Neural progenitor cell (in vitro differentiated cells): ENCODE results near the gene TEX13D. TPM values are rescaled to one million over a fixed set of nuclear protein-coding genes. Genes with fewer than 3 reads are reported as not detected.

Experiments used
- DNase-seq: peaks from one replicate; pipeline ENCODE4 v3.0.0-alpha.2; 2016; ENCODE audit warnings: low spot score
- H2AFZ ChIP-seq: fragments of 200-600 bp; sonication (generic); replicated peaks from 2 replicates; pipeline ENCODE4 v1.6.1; 2016; ENCODE audit warnings: antibody characterized with exemption
- H3F3A ChIP-seq: fragments of 200-600 bp; sonication (generic); 2 replicates; pipeline ENCODE4 v1.6.1; 2016; ENCODE audit warnings: antibody characterized with exemption, low read depth
- H3K27ac ChIP-seq: fragments of 200-600 bp; sonication (generic); 2 replicates; pipeline ENCODE4 v1.5.1; 2016; ENCODE audit warnings: mild to moderate bottlenecking
- H3K27me3 ChIP-seq: fragments of 200-600 bp; sonication (generic); 2 replicates; pipeline ENCODE4 v1.6.1; 2016; ENCODE audit warnings: mild to moderate bottlenecking, moderate library complexity
- H3K36me3 ChIP-seq: fragments of 200-600 bp; sonication (generic); 2 replicates; pipeline ENCODE4 v1.5.1; 2016
- H3K4me1 ChIP-seq: fragments of 200-600 bp; sonication (generic); 2 replicates; pipeline ENCODE4 v1.6.1; 2016; ENCODE audit warnings: mixed run types
- H3K4me2 ChIP-seq: fragments of 200-600 bp; sonication (generic); 2 replicates; pipeline ENCODE4 v1.6.1; 2016
- H3K4me3 ChIP-seq: fragments of 200-600 bp; sonication (generic); 2 replicates; pipeline ENCODE4 v1.5.1; 2016
- H3K79me2 ChIP-seq: fragments of 200-600 bp; sonication (generic); 2 replicates; pipeline ENCODE4 v1.6.1; 2016; ENCODE audit warnings: low read depth
- H3K9ac ChIP-seq: fragments of 200-600 bp; sonication (generic); 2 replicates; pipeline ENCODE4 v1.6.1; 2016
- H3K9me3 ChIP-seq: fragments of 200-600 bp; sonication (generic); 2 replicates; pipeline ENCODE4 v1.5.1; 2016; ENCODE audit warnings: low read depth
- H4K20me1 ChIP-seq: fragments of 200-600 bp; sonication (generic); 2 replicates; pipeline ENCODE4 v1.6.1; 2016; ENCODE audit warnings: low read depth
- H3K27ac Mint-ChIP-seq: 3 replicates; pipeline ENCODE4 v1.8.0; 2021; ENCODE audit warnings: mixed read lengths
- H3K27me3 Mint-ChIP-seq: 2 replicates; pipeline ENCODE4 v1.8.0; 2022; ENCODE audit warnings: low read depth, mild to moderate bottlenecking, inconsistent platforms, moderate library complexity, mixed read lengths; ENCODE audit not compliant: insufficient read depth
- H3K36me3 Mint-ChIP-seq: 3 replicates; pipeline ENCODE4 v1.8.0; 2021; ENCODE audit warnings: mixed read lengths
- H3K4me1 Mint-ChIP-seq: 3 replicates; pipeline ENCODE4 v1.8.0; 2021; ENCODE audit warnings: mixed read lengths
- H3K4me3 Mint-ChIP-seq: 3 replicates; pipeline ENCODE4 v1.8.0; 2021; ENCODE audit warnings: mild to moderate bottlenecking, moderate library complexity, mixed read lengths
- H3K9me3 Mint-ChIP-seq: 3 replicates; pipeline ENCODE4 v1.8.0; 2020; ENCODE audit warnings: mixed read lengths
- CTCF ChIP-seq: fragments of 200-600 bp; sonication (generic); IDR thresholded peaks from 2 replicates; pipeline ENCODE4 v1.5.1; 2017; ENCODE audit warnings: antibody characterized with exemption, mild to moderate bottlenecking
- EZH2 ChIP-seq: fragments of 200-600 bp; sonication (generic); IDR thresholded peaks from 2 replicates; pipeline ENCODE4 v1.6.1; 2017; ENCODE audit warnings: antibody characterized with exemption, mild to moderate bottlenecking, moderate library complexity
- EZH2phosphoT487 ChIP-seq: fragments of 200-600 bp; sonication (generic); IDR thresholded peaks from 2 replicates; pipeline ENCODE4 v1.6.1; 2017; ENCODE audit warnings: antibody characterized with exemption
- total RNA-seq: library from RNA; depleted of rRNA; stranded (reverse); fragments of >200 nt; gene quantifications from 2 replicates; pipeline ENCODE4 v1.2.3, GENCODE V29; 2015; ENCODE audit warnings: low replicate concordance

The TEX13D gene
- total RNA-seq, 1 donor from 2014 or later, result not detected

DNA sequence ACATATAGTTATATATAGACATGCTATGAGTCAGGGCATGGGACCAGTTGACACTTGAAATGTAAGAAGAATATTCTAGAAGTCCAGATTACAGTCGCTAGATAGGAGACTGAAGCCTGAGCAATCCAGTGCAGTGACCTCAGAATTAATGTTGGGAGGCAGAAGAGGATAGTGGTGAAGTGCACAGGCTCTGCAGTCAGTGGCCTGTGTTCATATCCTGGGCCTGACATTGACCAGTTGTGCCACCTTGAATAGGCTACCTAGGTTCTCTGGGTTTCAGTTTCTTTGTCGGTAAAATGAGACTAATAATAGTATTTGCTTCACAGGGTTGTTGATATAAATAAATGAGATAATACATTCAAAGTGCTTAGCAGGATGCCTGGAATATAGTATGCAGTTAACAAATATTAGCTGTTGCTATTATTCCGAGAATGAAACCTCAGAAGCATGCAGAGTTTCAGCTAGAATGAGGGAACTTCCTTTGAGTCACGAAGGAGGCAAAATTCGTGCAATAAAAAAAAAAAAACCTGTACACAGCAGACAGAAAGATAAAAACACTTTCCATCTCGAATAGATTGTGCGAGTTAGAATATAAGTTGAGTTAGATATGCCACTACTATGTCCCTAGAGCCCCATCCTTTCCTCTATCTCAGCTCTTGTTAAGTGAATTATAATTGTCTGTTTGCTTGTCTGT is 9.9 kb downstream of the TEX13D start:
- no peaks in the 10 kb centered on the region for H3F3A ChIP-seq
- no peaks in the 10 kb centered on the region for H3K9me3 Mint-ChIP-seq
- H3K36me3 ChIP-seq, result no peaks in the 10 kb centered on the region
- no peaks in the 10 kb centered on the region for H4K20me1 ChIP-seq
- H2AFZ ChIP-seq, result no peak overlapping the region
- H3K4me1 Mint-ChIP-seq, result peaks cover 4% of the 10 kb centered on the region
- no peaks in the 10 kb centered on the region for H3K79me2 ChIP-seq
- no peak overlapping the region for H3K9ac ChIP-seq
- no peaks in the 10 kb centered on the region for H3K36me3 Mint-ChIP-seq
- no peak for DNase-seq
- no peak overlapping the region for H3K4me2 ChIP-seq
- no peaks in the 10 kb centered on the region for H3K27me3 ChIP-seq
- no peak overlapping the region for H3K27ac Mint-ChIP-seq
- H3K27me3 Mint-ChIP-seq, result no peaks in the 10 kb centered on the region
- TF ChIP-seq EZH2phosphoT487, result no peak
- TF ChIP-seq EZH2, result no peak
- TF ChIP-seq CTCF, result no peak
- no peak overlapping the region for H3K4me3 Mint-ChIP-seq
- no peak overlapping the region for H3K27ac ChIP-seq
- H3K9me3 ChIP-seq, result no peaks in the 10 kb centered on the region
- H3K4me3 ChIP-seq, result no peak overlapping the region
- no peaks in the 10 kb centered on the region for H3K4me1 ChIP-seq

DNA sequence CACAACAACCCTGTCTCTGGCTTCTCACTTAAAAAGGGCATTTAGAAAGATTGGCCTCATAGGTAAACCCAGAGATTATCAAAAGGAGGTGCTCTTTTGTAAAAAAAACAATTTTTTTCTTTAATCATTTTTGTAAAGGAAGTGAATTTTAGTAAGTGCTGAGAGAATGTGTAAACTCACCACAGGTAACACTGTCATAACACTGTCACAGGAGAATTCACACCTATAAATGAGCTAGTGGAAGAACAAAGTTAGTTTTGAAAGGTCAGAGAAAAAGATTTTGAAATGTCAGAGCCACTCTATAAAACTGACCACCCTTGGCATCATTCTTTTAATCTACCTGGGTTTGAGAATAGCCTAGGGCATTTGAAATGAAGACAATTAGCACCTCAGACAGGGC is 10.6 kb downstream of the TEX13D start:
- Mint-ChIP-seq H3K9me3 (no peaks in the 10 kb centered on the region), H3K27ac (no peak overlapping the region), H3K4me3 (no peak overlapping the region), H3K36me3 (no peaks in the 10 kb centered on the region), H3K4me1 (peaks cover 11% of the 10 kb centered on the region), H3K27me3 (no peaks in the 10 kb centered on the region)
- H3K9me3 ChIP-seq, result no peaks in the 10 kb centered on the region
- no peak for DNase-seq
- H3K79me2 ChIP-seq, result no peaks in the 10 kb centered on the region
- no peaks in the 10 kb centered on the region for H3K36me3 ChIP-seq
- no peaks in the 10 kb centered on the region for H3K27me3 ChIP-seq
- H3K4me2 ChIP-seq, result no peak overlapping the region
- no peaks in the 10 kb centered on the region for H3F3A ChIP-seq
- TF ChIP-seq EZH2phosphoT487 (no peak), CTCF (no peak), EZH2 (no peak)
- H3K4me1 ChIP-seq, result peaks cover 5% of the 10 kb centered on the region
- no peak overlapping the region for H3K4me3 ChIP-seq
- H2AFZ ChIP-seq, result no peak overlapping the region
- H3K27ac ChIP-seq, result no peak overlapping the region
- no peaks in the 10 kb centered on the region for H4K20me1 ChIP-seq
- H3K9ac ChIP-seq, result no peak overlapping the region

DNA sequence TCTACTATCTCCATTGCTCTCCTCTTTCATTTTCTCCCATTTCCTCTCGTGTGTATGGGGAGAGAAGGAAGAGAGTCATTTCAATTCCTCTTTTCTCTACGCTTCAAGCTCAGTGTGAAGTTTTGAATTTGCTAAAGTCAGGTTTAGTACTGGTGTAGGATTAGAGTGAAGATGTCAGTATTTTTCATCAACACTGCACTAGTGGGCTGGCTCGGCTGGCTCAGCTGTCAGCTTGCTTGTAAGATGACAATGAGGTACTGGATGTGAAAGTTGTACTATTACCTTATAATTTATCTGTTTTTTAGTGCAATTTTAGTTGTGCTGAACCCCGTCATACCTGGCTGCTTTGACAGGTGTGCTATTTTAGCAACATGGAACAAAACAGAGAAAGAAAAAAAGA is 11.8 kb downstream of the TEX13D start:
- H3K27me3 ChIP-seq, result no peaks in the 10 kb centered on the region
- H3K27ac ChIP-seq, result no peak overlapping the region
- H3K4me2 ChIP-seq, result no peak overlapping the region
- H4K20me1 ChIP-seq, result no peaks in the 10 kb centered on the region
- no peak overlapping the region for H2AFZ ChIP-seq
- no peaks in the 10 kb centered on the region for H3F3A ChIP-seq
- peaks cover 12% of the 10 kb centered on the region for H3K4me1 ChIP-seq
- TF ChIP-seq EZH2phosphoT487 (no peak), CTCF (no peak), EZH2 (no peak)
- Mint-ChIP-seq H3K36me3 (no peaks in the 10 kb centered on the region), H3K27me3 (no peaks in the 10 kb centered on the region), H3K9me3 (no peaks in the 10 kb centered on the region), H3K4me3 (no peak overlapping the region), H3K27ac (no peak overlapping the region), H3K4me1 (peaks cover 17% of the 10 kb centered on the region)
- no peaks in the 10 kb centered on the region for H3K9me3 ChIP-seq
- H3K79me2 ChIP-seq, result no peaks in the 10 kb centered on the region
- no peak overlapping the region for H3K4me3 ChIP-seq
- H3K36me3 ChIP-seq, result no peaks in the 10 kb centered on the region
- no peak for DNase-seq
- no peak overlapping the region for H3K9ac ChIP-seq
